Fibroblast of gingiva (primary cell): ENCODE data around the gene YOD1.

Experiments used
- DNase-seq: peaks from one replicate; pipeline ENCODE4 v3.0.0-alpha.2; 2011; ENCODE audit warnings: low read depth

The YOD1 gene

DNA sequence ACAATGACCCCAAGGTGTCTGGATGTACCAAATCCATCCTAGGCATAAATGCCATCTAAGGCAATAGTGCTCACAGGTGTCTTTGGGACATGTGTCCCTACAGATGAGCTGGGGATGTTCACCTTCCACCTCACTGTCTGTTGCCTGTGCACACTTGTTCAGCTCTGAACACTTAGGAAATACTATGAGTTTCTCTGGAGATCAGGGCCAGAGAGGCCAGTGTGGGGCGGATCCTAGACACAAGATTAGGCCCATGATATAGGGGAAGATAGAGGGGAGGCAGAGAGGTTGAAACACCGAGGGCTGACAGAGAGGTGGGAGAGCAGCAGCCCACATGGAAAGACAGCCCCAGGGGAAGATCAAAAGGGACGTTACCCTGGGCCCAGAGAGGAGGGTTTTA lies 44.1 kb downstream of the YOD1 start:
- no peak for DNase-seq

DNA sequence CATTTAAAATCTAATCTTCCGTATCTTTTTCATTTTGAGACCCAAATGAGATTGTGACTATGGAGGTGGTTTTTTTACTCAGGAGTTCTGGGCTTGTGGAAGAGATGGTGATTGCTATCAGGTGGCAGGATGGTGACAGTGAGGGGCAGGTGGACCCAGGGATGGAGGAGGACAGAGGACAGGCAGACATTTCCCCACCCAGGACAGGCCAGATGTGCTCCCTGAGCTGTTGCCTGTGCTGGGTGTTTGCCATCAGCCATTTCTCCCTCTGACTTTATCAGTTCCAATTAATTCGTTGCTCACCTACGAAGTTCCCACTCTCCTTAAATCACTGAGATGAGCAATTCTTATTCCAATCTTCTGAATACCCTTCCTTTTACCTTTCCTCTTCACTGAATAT lies 44.9 kb downstream of the YOD1 start:
- no peak for DNase-seq

DNA sequence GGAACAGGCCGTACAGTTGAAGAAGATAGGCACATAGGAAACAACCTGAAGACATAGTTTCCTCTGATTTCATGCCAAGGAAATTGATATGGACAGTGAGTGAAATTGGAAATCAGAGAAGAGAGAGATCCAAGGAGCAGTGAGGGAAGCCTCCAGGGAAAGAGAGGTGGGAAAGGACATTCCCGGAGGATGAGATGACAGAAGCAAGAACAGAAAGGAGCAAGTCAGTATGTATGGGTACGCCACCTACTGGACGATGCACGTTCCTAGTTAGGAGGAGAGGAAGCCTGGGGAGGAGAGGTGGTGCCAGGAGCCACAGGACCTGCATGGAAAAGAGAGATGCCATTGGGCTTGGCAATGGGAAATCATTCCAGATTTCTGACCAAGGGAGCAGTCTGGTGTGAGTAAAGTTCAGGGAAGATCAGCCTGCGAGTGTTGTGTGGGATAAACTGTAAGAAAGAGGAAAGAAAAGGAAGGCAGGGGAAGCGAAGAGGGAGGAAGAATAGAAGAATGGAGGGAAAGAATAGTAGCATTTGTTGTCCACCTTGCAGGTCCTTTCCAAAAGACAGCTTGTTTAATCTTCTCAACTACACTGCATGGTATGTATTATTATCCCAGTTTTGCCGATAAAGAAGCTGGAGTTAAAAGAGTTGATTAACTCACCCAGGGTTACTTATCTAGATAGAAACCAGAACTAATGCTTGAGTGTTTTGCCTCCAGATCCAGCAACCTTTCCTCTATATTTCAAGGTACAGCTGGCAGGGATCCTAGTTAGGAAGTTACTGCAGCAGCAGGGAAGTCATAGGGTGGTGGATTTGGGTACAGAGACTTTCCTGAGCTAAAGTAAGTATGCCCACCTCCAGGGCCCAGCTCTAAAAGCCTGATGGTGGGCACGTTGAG lies 45.8 kb downstream of the YOD1 start:
- peak; percentile 52 for DNase-seq

DNA sequence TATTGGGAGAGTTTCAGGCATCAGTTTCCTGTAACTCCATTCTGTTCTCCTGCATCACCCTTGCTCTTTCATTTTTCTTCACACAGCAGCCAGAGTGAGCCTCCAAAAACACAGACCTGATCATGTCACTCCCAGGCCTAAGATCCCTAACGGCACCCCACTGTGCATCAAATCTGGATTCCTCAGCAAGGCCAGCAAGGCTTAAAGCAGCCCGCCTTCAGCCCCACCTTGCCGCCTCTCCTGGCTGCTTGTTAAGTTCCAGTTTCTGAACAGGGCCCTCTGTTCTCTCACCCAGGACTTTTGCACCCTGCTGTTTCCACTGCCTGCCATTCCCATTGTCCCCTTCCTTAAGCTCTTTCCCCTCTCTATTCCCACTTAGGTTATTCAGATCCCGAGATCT lies 47.8 kb downstream of the YOD1 start:
- no peak for DNase-seq

DNA sequence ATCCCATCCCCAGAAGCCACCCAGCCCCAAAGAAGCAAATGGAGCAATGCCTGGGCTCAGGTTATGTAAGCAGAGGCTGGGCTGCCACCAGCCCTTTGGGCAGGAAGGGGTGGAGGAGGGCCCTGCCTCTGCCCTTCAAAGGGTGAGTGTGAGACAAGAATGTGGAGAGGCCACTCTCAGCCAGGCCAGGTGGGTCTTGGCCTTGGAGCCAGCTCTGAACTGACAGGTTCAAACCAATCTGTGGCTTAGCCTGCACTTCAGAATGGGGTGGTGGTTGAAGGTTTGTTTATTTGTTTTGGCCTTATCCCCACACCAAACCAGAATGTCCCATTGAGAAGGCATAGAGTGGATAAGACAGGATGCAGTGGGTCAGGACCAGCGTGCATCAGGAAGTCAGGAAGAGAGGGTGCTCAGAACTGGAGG lies 48.3 kb downstream of the YOD1 start:
- no peak for DNase-seq

DNA sequence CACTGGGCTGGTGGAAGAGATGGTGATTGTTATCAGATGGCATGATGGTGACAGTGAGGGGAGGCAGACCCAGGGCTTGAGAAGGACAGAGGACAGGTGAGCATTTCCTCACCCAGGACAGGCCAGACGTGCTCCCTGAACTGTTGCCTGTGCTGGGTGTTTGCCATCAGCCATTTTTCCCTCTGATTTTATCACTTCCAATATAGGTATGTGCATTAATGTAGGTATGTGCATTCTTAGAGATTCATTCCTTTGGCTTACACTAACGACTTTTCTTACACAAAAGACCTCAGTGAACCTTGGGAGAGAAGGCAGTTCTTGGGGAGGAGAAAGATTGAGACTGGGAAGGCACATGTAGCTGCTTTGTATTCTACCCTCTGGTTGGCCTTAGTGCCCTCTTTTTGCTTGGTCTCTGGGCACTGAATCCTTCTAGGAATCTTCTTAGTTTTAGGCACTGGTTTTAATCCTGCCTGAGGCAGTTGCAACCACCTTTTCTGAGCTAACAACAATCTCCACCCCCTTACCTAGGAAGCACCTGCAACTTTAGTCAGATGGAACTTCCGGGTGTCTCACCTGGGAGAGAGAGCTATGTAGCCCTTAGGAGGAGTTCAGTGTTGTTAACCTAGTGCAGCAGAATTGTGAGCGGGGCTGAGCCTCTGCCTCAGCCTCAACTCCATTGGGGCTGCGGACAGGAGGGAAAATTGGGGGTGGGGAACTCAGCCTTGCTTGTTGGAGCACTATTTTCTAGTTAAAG lies 49.3 kb downstream of the YOD1 start:
- DNase-seq = no peak

DNA sequence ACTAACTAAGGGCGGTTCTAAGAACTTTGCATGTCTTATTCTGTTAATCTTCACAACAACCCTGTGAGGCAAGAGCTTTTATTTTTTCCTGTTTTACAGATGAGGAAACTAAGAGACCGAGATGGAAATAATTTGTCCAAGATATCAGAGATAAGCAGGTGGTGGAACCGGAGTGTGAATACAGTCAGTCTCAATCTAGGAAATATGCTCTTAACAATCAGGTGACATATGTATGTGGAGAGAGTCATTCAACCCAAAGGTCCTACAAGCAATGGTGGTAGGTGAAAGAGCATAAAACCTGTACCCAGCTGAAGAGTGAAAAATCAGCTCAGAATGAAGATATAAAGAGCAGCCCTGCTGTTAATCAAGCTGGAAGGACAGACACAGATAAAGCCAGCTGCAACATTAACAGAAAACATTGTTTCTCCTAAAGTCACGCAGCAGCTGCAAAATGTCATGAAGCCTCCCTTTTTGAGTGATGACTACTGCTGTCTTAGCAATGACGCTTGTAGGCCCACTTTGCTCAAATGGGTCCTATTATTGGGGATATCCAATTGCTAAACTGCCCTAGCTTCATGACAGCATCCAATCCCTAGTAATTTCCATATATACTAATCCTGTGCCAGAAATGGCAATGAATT lies 50.2 kb downstream of the YOD1 start:
- DNase-seq = no peak

DNA sequence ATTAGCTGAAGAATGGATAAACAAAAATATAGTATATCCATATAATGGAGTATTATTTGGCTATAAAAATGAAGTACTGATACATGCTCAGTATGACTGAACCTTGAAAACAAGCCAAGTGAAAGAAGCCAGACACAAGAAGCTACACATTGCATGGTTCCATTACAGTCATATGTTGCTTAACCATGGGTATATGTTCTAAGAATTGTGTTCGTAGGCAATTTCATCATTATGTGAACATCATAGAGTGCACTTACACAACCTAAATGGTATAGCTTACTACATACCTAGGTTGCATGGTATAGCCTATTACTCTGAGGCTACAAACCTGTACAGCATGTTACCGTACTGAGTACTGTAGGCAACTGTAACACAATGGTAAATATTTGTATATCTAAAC lies 52.2 kb downstream of the YOD1 start:
- DNase-seq = no peak
